Ishikawa (cell line): ENCODE data around the gene PTPN7.

Experiments used
- FOXM1 ChIP-seq: IDR thresholded peaks from 2 replicates; pipeline ENCODE4 v1.6.1; 2012; ENCODE audit warnings: low read depth, borderline replicate concordance
- TAF1 ChIP-seq: IDR thresholded peaks from 2 replicates; pipeline ENCODE4 v1.6.1; 2012; ENCODE audit warnings: low read depth, mild to moderate bottlenecking
- TEAD4 ChIP-seq: IDR thresholded peaks from 2 replicates; pipeline ENCODE4 v1.6.1; 2012
- ZBTB7A ChIP-seq: IDR thresholded peaks from 2 replicates; pipeline ENCODE4 v1.6.1; 2012; ENCODE audit warnings: low read depth
- TF ChIP-seq, protein P1 (sequence below): IDR thresholded peaks from 2 replicates; pipeline ENCODE4 v1.6.1; 2012; ENCODE audit warnings: low read depth, mild to moderate bottlenecking
- TF ChIP-seq, protein P2 (sequence below): IDR thresholded peaks from 2 replicates; pipeline ENCODE4 v1.6.1; 2012

DNA sequence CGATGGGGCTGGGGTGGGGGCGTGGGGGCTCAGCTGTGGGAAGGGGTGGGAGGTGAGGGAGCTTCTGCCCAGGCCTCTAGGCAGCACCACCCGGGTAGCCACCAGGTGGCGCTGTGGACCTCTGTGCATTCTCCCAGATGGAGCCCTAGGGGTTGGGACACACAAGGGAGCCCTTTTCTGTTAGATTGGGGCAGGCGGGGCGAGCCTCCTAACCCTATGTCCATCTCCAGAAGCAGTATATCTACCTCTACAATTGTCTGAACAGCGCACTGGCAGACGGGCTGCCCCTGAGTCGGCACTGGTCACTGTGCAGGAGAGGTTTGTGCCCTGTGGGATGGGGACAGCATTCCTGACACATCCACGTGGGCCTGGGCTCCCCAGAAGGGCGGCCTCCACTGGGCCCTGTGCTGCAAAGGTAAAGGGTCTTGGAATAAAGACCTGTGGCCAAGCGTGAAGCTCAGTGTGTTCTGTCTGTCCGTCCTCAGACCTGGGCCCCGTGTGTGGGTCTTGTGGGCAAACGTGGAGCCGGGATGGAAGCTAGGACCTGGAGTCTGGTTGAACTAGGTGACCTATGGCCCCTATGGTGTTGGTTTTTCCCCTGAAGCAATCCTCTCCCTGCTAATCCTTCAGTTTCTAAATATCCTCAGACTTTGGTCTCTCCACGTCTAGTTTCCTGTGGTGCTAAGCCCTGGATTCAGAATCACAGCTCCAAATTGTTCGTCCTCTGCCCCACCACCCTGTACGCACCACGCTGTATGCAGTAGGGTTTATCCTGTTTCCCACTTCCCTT lies 28.8 kb upstream of the PTPN7 start:
- TF ChIP-seq TAF1 (no peak), FOXM1 (no peak), TEAD4 (no peak), ZBTB7A (no peak)
- TF ChIP-seq, protein P1, sequence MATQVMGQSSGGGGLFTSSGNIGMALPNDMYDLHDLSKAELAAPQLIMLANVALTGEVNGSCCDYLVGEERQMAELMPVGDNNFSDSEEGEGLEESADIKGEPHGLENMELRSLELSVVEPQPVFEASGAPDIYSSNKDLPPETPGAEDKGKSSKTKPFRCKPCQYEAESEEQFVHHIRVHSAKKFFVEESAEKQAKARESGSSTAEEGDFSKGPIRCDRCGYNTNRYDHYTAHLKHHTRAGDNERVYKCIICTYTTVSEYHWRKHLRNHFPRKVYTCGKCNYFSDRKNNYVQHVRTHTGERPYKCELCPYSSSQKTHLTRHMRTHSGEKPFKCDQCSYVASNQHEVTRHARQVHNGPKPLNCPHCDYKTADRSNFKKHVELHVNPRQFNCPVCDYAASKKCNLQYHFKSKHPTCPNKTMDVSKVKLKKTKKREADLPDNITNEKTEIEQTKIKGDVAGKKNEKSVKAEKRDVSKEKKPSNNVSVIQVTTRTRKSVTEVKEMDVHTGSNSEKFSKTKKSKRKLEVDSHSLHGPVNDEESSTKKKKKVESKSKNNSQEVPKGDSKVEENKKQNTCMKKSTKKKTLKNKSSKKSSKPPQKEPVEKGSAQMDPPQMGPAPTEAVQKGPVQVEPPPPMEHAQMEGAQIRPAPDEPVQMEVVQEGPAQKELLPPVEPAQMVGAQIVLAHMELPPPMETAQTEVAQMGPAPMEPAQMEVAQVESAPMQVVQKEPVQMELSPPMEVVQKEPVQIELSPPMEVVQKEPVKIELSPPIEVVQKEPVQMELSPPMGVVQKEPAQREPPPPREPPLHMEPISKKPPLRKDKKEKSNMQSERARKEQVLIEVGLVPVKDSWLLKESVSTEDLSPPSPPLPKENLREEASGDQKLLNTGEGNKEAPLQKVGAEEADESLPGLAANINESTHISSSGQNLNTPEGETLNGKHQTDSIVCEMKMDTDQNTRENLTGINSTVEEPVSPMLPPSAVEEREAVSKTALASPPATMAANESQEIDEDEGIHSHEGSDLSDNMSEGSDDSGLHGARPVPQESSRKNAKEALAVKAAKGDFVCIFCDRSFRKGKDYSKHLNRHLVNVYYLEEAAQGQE: no peak
- TF ChIP-seq, protein P2, sequence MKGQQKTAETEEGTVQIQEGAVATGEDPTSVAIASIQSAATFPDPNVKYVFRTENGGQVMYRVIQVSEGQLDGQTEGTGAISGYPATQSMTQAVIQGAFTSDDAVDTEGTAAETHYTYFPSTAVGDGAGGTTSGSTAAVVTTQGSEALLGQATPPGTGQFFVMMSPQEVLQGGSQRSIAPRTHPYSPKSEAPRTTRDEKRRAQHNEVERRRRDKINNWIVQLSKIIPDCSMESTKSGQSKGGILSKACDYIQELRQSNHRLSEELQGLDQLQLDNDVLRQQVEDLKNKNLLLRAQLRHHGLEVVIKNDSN: no peak
